ENCODE data around the gene MKNK1. TPM values are rescaled to one million over a fixed set of nuclear protein-coding genes. Genes with fewer than 3 reads are reported as not detected.

The MKNK1 gene
- total RNA-seq, 4 donors from 2014 or later: 23.0 to 42.1 (median 34.5) TPM

DNA sequence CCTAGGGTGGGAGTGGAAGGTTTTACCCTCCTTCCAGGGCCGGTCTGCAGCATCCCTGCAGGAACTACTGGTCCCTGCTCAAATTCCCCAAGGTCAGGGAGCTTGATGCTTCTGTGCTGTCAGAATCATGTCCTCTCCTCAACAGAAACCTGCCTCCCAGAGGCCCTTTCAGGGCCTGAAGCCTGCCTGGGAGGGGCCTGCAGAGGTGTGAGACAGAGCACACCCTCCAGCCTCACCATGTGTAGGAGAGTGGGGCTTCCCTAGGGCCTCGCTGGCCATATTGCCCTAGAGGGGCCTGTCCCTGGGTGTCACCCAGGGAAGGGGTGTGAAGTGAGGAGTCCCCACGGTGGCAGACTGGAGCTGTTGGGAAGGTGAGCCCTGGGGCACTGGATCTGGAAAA is 73.8 kb downstream of the MKNK1 start:
- Histone ChIP-seq H3K27ac (no peak overlapping the region), H3K4me1 (peaks cover 0 to 16% (median 0%) of the 10 kb centered on the region in 3 donors), H3K9me3 (no peaks in the 10 kb centered on the region), H3K4me3 (no peak overlapping the region), H3K27me3 (peaks cover 48% of the 10 kb centered on the region), H3K36me3 (no peaks in the 10 kb centered on the region)
- ATAC-seq: no peak
- WGBS, 2 donors (ENCODE audit: low coverage in 1 of 2): 100% methylated on average over 1 of the region's 3 CpGs; no CpG with 5 or more reads in 1 of the 2 donors
- TF ChIP-seq CTCF (IDR thresholded peaks at IDR 0.05): no peak
- no peak for TF ChIP-seq EP300 (IDR thresholded peaks at IDR 0.05)
- TF ChIP-seq POLR2A (IDR thresholded peaks at IDR 0.05): no peak
- TF ChIP-seq POLR2AphosphoS5 (IDR thresholded peaks at IDR 0.05): no peak

DNA sequence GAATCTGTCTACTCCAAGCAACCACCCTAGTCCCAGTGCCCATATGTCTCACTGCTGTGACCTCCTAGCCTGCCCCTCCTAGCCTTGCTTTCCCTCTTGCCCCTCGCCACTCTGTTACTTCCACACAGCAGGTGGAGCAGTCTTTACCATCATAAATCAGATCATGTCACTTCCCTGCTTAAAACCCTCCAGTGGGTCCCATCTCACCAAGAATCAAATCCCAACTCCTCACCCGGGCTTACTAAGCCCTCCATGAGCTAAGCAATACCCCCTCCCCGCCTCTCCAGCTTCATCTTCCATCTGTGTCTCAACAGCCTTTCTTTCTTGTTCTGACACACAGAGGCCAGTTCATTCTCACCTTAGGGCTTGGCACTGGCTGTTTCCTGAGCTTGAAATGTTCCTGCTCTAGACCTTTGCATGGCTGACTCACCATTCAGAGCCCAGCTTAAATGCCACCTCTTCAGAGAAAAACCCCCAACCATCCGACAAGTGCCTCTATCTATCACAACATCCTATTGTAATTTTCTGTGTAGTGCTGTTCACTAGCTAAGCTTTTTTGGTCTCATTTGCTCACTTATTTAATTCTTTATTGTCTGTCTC is 74.9 kb downstream of the MKNK1 start:
- no peaks in the 10 kb centered on the region for H3K9me3 ChIP-seq
- TF ChIP-seq EP300 (IDR thresholded peaks at IDR 0.05) (no peak), POLR2A (IDR thresholded peaks at IDR 0.05) (no peak), CTCF (IDR thresholded peaks at IDR 0.05) (no peak), POLR2AphosphoS5 (IDR thresholded peaks at IDR 0.05) (no peak)
- peaks cover 0 to 16% (median 0%) of the 10 kb centered on the region in 3 donors for H3K4me1 ChIP-seq
- no peak overlapping the region for H3K27ac ChIP-seq
- H3K4me3 ChIP-seq: no peak overlapping the region
- H3K27me3 ChIP-seq: peaks cover 51% of the 10 kb centered on the region
- H3K36me3 ChIP-seq: no peaks in the 10 kb centered on the region
- ATAC-seq: no peak
- WGBS, 2 donors (ENCODE audit: low coverage in 1 of 2): 59 to 64% methylated on average over 3 to 4 of the region's 4 CpGs

GRCh38 chr1:46528297-46528955 is 75.6 kb downstream of the MKNK1 start:
- Histone ChIP-seq H3K4me3 (no peak overlapping the region), H3K27me3 (peaks cover 51% of the 10 kb centered on the region), H3K27ac (no peak overlapping the region), H3K36me3 (no peaks in the 10 kb centered on the region), H3K9me3 (no peaks in the 10 kb centered on the region), H3K4me1 (peaks cover 0 to 10% (median 0%) of the 10 kb centered on the region in 3 donors)
- TF ChIP-seq POLR2AphosphoS5 (IDR thresholded peaks at IDR 0.05) (no peak), CTCF (IDR thresholded peaks at IDR 0.05) (peak in 1 of 4 experiments; percentile 20)
- ATAC-seq: no peak
- 20 to 27% methylated on average over 1 to 9 of the region's 11 CpGs for WGBS, 2 donors (ENCODE audit: low coverage in 1 of 2)

DNA sequence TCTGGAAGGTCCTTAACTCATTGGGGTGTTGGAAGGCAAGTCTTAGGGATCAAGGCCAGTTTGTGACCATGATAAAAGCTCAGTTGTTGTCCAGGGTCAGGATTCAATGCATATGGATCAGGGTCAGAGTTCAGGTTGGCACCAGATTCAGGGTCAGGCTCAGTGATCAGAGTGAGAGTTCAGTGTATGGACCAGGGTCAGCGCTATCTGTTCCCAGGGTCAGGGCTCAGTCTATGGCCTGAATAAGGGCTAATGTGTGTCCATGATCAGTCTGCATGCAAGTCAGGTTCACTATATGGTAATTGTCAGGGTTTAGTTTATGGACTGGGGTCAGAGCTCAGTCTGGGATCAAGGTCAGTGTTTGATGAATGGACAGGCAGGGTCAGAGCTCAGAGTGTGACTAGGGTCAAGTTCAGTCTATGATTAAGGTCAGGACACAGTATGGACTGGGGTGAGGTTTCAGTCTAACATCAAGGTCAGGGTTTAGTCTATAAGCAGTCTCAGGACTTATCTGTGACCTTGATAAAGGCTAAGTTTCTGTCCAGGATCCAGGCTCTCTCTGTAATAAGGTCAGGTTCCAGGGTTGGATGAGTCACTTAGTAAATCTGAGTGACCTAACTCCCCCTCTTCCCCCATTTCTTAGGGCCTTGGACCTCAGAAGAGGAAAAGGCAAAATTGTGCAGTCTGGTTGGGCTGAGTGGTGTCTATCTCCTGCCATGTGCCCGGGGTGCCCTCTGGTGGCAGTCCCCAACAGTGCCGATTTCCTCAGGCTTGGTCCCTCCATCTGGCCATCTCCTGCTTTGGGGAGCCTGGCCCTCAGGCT is 76.4 kb downstream of the MKNK1 start:
- WGBS, 2 donors (ENCODE audit: low coverage in 1 of 2): 0% methylated on average over 2 of the region's 3 CpGs; no CpG with 5 or more reads in 1 of the 2 donors
- TF ChIP-seq CTCF (IDR thresholded peaks at IDR 0.05) (peak in 3 of 4 experiments; percentile 86 to 98 (median 90)), EP300 (IDR thresholded peaks at IDR 0.05) (no peak), POLR2A (IDR thresholded peaks at IDR 0.05) (no peak)
- no peaks in the 10 kb centered on the region for H3K9me3 ChIP-seq
- H3K4me3 ChIP-seq: no peak overlapping the region
- no peaks in the 10 kb centered on the region for H3K36me3 ChIP-seq
- no peak overlapping the region for H3K27ac ChIP-seq
- H3K27me3 ChIP-seq: peaks cover 51% of the 10 kb centered on the region
- H3K4me1 ChIP-seq: peaks cover 0 to 8% (median under 1%) of the 10 kb centered on the region in 3 donors
- ATAC-seq: peak; percentile 82
